HG03039 (cell line): ENCODE results near the gene CTNNBL1.

Experiments used
- ATAC-seq: cut with Tn5 transposase; IDR thresholded peaks from one replicate; pipeline ENCODE4 v1.9.1; 2021; ENCODE audit warnings: mild to moderate bottlenecking, moderate library complexity; ENCODE audit not compliant: unreplicated experiment

Gene CTNNBL1

DNA sequence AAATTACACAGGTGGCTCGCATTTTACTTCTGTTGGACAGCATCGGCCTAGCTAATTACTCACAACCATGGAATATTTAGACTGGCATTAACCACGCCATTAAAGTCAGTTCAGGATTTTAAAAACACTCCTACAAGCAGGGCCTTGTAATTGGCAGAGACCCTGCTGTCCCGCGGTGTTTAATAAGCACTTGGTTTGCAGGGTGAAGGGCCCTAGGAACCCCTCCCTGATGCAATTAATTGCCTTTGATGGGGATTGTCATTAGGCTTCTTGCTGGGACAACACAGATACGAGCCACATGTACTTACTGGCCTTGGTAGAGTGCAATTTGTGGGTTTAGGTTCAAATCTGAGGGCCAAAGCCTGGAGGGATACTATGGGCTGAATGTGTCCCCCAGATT lies 201.3 kb downstream of the CTNNBL1 start:
- ATAC-seq, result no peak

GRCh38 chr20:37896932-37897548 lies 203.2 kb downstream of the CTNNBL1 start:
- no peak for ATAC-seq

GRCh38 chr20:37898233-37899104 lies 204.6 kb downstream of the CTNNBL1 start:
- no peak for ATAC-seq

GRCh38 chr20:37899105-37900045 lies 205.5 kb downstream of the CTNNBL1 start:
- ATAC-seq, result no peak

GRCh38 chr20:37901240-37901639 lies 207.4 kb downstream of the CTNNBL1 start:
- ATAC-seq, result no peak

DNA sequence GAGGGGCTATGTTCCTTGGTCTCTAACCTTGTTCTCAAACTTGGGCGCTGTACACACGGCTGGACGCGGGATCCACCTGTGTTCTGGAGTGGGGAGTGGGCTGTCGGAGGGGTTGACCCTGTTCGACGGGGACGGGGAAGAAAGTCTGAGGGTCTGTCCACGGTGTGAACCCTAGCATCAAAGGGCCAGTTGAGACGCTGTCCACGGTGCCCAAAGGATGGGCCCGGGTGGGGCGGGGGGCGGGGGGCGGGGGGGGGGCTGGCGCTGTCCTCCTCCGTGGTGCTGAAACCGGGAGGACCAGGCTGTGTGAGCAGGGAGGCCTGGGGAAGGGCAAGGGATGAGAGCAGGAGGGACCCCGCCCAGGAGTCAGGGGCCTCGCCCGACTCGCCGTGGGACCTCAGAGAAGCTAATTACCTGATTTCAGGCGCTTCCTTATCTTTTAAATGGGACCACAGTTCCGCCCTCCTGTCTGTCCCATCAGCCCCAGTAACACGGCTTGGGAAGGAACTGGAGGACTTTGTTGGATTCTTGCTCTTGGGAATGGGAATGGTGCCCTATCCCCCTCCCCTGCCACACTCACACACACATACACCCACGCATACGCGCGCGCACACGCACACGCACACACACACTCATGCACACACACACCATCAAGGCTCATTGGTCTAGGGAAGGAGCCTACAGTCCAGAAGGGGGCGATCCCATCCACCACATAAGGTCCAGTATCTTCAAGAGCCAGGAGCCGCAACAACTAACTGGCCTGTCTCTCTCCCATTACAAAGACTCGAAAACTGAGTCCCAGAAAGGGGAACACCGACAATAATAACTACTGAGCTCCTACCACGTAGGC lies 208.0 kb downstream of the CTNNBL1 start:
- no peak for ATAC-seq

DNA sequence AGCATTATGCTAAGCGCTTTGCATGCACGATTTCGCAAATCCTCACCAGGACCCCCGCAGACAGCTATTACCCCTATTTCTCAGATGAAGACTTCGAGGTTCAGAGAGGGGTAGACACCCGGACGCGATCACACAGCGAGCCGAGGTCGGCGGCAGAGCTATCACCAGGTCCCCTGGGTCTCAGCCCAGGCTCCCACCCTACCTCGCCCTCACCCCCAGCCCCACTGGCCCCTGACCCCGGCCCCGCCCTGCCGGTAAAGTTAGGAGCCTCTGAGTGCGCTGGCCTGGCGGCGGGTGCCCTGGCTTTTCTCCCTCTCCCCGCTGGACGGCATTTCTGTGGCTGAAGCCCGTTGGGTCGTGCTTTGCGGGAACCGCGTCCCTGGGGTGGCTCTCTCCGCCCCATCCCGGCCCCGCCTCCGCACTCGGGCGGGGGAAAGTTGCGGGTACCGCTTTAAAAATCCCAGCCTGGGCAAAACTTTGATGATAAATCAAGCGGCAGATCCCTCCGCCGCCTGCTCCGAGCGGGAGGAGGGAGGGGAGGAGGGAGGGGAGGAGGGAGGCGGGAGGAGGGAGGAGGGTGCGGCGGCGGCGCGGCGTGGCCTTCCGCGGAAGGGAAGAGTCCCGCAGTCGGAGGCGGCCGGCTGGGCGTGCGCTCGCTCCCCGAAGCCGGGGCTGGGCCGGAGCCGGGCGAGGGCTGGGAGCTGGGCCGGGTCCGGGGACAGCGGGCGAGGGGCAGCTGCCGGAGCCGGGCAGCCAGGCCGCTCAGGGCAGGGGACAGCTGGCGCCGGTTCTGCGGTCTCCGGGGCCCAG lies 208.9 kb downstream of the CTNNBL1 start, which contains the start of gene VSTM2L:
TSS of gene VSTM2L (plus strand) at position 624 of the 810 bp plus-strand sequence. CDS start 224 bp downstream, outside the sequence.
- ATAC-seq, result no peak

DNA sequence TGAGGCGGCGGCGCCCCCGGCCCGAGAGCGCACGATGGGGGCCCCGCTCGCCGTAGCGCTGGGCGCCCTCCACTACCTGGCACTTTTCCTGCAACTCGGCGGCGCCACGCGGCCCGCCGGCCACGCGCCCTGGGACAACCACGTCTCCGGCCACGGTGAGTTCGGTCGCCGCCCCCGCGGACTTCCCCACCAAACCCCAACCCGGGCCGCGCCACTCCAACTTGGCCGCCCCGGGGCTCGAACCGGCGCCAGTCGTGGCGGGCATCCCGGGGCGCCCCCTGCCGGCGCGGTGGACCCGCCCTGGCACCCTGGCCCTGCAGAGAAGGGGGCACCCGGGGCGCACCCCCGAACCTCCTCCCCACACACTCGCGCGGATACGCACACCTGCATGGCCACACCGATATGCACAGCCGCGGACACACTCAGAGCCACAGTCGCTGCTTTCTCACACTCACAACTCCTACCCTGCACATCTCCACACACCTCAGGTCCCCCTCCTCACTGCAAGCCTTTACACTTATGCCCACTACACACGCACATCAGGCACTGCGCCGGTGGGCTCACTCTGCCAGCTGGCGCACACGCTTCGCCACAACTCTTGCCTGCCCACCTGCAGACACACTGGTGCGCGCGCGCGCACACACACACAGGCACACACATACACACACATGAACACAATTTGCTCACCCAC lies 209.6 kb downstream of the CTNNBL1 start:
- no peak for ATAC-seq

DNA sequence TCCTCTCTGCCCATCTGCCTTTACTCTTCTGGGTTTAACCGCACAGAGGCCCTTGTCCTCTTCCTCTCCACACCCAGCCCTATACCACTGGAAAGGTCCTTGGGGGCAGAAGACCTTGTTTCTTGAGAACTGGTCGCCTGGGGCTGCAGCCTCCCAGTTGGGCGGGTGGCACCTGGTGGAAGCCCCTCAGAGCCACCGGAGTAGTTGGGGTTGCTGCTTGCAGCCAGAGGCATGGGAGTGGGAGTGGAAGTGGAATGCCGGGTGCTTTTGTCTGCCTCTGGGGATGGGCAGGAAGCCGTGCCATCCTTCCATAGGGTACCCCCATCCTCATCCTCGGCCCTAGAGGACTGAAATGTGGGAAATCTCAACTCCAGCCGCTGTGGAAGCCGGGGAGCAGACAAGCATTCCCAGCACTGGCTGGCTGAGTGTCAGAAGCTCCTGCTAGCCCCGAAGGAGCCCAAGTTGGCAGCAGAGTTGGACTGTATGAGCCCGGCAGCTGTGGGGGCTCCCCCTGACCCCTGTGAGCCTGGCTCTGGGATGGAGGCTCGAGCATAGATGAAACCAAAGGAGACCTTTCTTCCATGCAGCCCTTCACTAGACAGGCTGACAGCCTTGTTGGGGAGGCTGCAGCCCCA lies 210.3 kb downstream of the CTNNBL1 start:
- ATAC-seq, result no peak

GRCh38 chr20:37904845-37905373 lies 211.1 kb downstream of the CTNNBL1 start:
- ATAC-seq, result no peak

DNA sequence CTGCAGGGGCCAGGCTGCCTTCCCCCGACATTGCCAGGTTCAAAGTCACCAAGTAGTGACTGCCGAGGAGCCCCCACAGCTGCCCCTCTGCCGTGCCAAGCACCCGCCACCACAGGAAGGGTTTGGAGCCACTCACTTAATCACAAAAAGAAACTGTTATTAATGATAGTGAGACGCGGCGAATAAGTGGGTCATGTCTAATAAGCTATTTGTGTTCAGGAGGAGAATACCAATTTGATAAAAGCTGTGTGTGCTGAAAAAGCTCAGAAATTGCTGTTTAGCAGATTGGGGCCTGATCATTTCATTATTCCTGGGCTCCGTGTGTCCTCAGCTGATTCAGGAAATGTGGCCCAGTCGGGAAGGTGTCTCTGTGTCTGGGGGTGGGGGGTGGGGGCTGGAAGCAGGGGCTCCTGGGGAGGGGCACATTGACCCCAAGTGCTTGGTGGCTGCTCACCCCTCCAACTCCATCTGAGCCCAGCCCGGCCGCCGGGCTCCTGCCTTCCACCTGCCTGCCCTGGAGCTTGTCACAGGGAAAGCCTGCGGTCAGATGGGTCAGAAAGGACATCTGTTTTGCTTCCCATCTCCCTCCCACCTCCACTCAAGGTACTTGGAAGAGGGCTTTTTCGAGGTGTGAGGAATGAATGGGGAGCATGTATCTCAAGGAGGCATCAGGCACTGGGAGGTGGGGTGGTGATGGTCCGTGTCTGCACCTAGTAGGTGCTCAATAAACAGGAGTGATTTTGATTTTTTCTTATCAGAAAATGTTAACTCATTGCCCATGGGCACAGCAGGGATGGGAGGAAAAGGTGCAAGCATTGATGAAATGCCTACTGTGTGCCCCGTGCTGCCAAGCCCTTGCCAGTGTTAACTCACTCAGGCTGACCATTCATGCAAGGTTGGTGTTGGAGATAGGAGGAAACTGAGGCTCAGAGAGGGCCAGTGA lies 212.1 kb downstream of the CTNNBL1 start:
- ATAC-seq, result no peak

- ATAC-seq, result no peak
These were observed 213.5 kb downstream of the CTNNBL1 start for GRCh38 chr20:37907330-37907676.

DNA sequence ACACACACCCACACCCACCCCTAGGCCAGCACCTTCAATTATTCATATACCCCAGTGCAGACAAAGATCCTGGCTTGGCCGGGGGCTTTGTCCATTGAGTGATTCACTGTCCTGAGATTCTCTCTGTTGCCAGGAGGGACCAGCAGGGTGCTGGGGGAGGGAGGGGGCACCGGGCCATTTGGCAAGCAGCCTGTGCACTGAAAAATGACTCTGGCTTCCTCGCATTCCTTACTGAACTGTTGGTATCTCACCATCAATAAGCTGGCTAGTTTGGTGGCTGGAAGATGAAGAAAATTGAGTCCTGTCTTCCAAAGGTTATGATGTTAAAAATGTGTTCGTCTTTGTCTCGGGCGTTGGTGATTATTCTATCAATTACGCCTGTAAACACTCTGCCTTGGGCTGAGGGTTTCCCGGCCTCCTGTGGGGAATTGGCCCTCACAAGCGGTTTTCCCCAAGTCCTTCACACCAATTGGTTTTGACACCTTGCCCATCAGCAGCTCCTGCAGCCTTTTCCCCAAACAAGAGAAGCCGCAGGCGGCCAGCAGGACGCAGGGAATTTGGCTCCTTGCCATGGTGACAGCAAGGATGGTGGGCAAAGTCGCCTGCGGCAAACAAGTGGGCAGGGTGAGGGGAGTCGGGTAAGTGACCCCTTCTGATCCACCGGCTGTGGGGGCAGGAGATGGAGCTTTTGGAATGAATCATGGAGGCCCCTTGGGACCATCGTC lies 214.0 kb downstream of the CTNNBL1 start:
- no peak for ATAC-seq

- ATAC-seq, result no peak
These were observed 217.4 kb downstream of the CTNNBL1 start for GRCh38 chr20:37911261-37911660.

DNA sequence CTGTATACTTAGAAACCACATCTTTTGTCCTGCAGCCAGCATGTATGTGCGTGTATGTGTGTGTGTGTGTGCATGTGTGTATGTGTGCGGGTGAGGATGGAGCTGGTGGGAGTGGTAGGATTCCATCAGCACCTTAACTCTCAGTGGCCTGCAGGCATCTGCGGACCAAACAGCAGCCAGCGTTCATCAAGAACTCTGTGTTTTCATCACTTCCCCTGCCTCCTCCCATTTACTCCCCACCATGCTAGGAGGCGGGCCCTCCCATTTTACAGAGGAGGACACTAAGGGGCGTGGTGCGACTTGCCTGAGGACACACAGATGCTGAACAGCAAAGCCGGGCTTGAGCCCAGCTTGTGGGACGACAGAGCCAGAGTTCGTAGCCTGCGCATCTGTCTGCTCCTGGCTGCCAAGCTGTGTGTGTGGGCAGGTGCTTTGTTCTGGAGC lies 218.0 kb downstream of the CTNNBL1 start:
- no peak for ATAC-seq

DNA sequence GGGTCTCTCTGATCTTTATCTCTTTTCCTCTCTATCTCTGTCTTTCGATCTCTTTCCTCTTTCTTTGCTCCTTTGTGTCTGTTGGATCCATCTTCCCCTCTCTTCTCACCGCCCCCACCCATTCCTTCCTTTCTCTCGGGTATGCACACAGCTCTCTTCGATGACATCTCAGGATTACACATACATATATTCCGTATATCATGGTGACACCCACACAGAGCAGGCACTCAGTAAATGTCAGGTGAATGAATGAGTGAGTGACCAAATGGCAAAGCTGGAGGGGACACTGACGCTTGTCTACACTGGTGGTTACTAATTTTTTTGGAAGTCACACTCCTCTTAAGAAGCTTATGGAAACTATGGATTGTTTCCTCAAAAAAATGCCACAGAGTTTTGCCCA lies 219.0 kb downstream of the CTNNBL1 start:
- no peak for ATAC-seq
